IMR-90 (cell line): ENCODE data around the gene CARD14. TPM values are rescaled to one million over a fixed set of nuclear protein-coding genes. Genes with fewer than 3 reads are reported as not detected.

Experiments used
- ATAC-seq: fragments of 200-7000 bp; cut with Tn5 transposase; 2 replicates; pipeline ENCODE4 v1.9.1; 2020; ENCODE audit warnings: low read depth, mild to moderate bottlenecking, moderate library complexity
- BruUV-seq: library from RNA; stranded (reverse); fragments of 400-500 nt; replicated peaks from 2 replicates; lab custom pipeline; 2021; lab: Mats Ljungman, UMichigan
- CTCF ChIA-PET: fragments of 300-600 bp; formaldehyde crosslinking; extraction: SDS; loops from one replicate; lab custom pipeline; 2021; ENCODE audit warnings: antibody characterized with exemption; lab: Yijun Ruan, JAX
- POLR2A ChIA-PET: fragments of 300-600 bp; sonication (Branson Sonifier 250); formaldehyde crosslinking; loops from one replicate; lab custom pipeline; 2022; ENCODE audit warnings: antibody characterized with exemption; ENCODE audit not compliant: unreplicated experiment; lab: Charles Lee
- DNase-seq: peaks from one replicate; pipeline ENCODE4 v3.0.0; 2013
- H2AFZ ChIP-seq: replicated peaks from 2 replicates; pipeline ENCODE3; 2013; ENCODE audit warnings: low read length, mild to moderate bottlenecking; ENCODE audit not compliant: poor library complexity
- H2AK5ac ChIP-seq: 2 replicates; pipeline ENCODE4 v1.6.1; 2013; ENCODE audit warnings: low read depth, low read length, inconsistent platforms
- H2AK9ac ChIP-seq: replicated peaks from 2 replicates; pipeline ENCODE3; 2013; ENCODE audit warnings: mild to moderate bottlenecking, low read depth, low read length, moderate library complexity; ENCODE audit not compliant: poor library complexity
- H2BK120ac ChIP-seq: 2 replicates; pipeline ENCODE4 v1.6.1; 2013; ENCODE audit warnings: low read depth, low read length, inconsistent platforms
- H2BK15ac ChIP-seq: 3 replicates; pipeline ENCODE4 v1.6.1; 2013; ENCODE audit warnings: low read depth, low read length, inconsistent platforms
- H2BK20ac ChIP-seq: 2 replicates; pipeline ENCODE4 v1.6.1; 2013; ENCODE audit warnings: low read depth, mild to moderate bottlenecking, inconsistent platforms, low read length, moderate library complexity
- H2BK5ac ChIP-seq: 2 replicates; pipeline ENCODE4 v1.6.1; 2013; ENCODE audit warnings: mild to moderate bottlenecking, low read depth, low read length, inconsistent platforms; ENCODE audit not compliant: poor library complexity, severe bottlenecking
- H3K14ac ChIP-seq: replicated peaks from 2 replicates; pipeline ENCODE4 v1.6.1; 2013; ENCODE audit warnings: low read depth, low read length, inconsistent platforms
- H3K18ac ChIP-seq: 2 replicates; pipeline ENCODE4 v1.6.1; 2013; ENCODE audit warnings: low read depth, low read length, control low read depth
- H3K23ac ChIP-seq: 2 replicates; pipeline ENCODE4 v1.6.1; 2013; ENCODE audit warnings: low read depth, low read length, inconsistent platforms
- H3K27ac ChIP-seq: 2 replicates; pipeline ENCODE4 v1.5.1; 2013; ENCODE audit warnings: mild to moderate bottlenecking, control low read depth, low read length; ENCODE audit not compliant: insufficient read depth
- H3K27me3 ChIP-seq: 2 replicates; pipeline ENCODE4 v1.6.1; 2013; ENCODE audit warnings: low read length; ENCODE audit not compliant: control insufficient read depth, insufficient read depth
- H3K36me3 ChIP-seq: 2 replicates; pipeline ENCODE4 v1.6.1; 2013; ENCODE audit warnings: low read length, mixed read lengths; ENCODE audit not compliant: control insufficient read depth, insufficient read depth
- H3K4ac ChIP-seq: 2 replicates; pipeline ENCODE4 v1.6.1; 2013; ENCODE audit warnings: low read depth, low read length, inconsistent platforms
- H3K4me1 ChIP-seq: 2 replicates; pipeline ENCODE4 v1.6.1; 2013; ENCODE audit warnings: low read length, mixed read lengths; ENCODE audit not compliant: control insufficient read depth, insufficient read depth
- H3K4me2 ChIP-seq: 2 replicates; pipeline ENCODE4 v1.6.1; 2013; ENCODE audit warnings: low read depth, mild to moderate bottlenecking, control low read depth, low read length, moderate library complexity
- H3K4me3 ChIP-seq: 2 replicates; pipeline ENCODE4 v1.5.1; 2013; ENCODE audit warnings: low read depth, mild to moderate bottlenecking, control low read depth, low read length, moderate library complexity; ENCODE audit not compliant: insufficient read depth
- H3K56ac ChIP-seq: 2 replicates; pipeline ENCODE4 v1.6.1; 2013; ENCODE audit warnings: low read length, inconsistent platforms; ENCODE audit not compliant: insufficient read depth; ENCODE audit errors: extremely low read depth
- H3K79me1 ChIP-seq, 2 experiments: 2 replicates each; pipeline ENCODE4 v1.6.1; 2013; ENCODE audit warnings: low read length in 2 of 2, inconsistent platforms in 1 of 2, low read depth in 1 of 2
- H3K9ac ChIP-seq: 2 replicates; pipeline ENCODE4 v1.6.1; 2013; ENCODE audit warnings: low read depth, low read length, control low read depth
- H3K9me1 ChIP-seq: 2 replicates; pipeline ENCODE4 v1.6.1; 2013; ENCODE audit warnings: low read length, inconsistent platforms; ENCODE audit not compliant: insufficient read depth
- H3K9me3 ChIP-seq: 2 replicates; pipeline ENCODE4 v1.6.1; 2013; ENCODE audit warnings: low read length; ENCODE audit not compliant: control insufficient read depth, insufficient read depth
- H4K20me1 ChIP-seq: 2 replicates; pipeline ENCODE4 v1.6.1; 2013; ENCODE audit warnings: low read length, inconsistent platforms; ENCODE audit not compliant: insufficient read depth
- H4K5ac ChIP-seq: 2 replicates; pipeline ENCODE4 v1.6.1; 2013; ENCODE audit warnings: mild to moderate bottlenecking, low read depth, low read length, control low read depth
- H4K8ac ChIP-seq, 2 experiments: 2 replicates each; pipeline ENCODE4 v1.6.1; 2013; ENCODE audit warnings: low read depth in 2 of 2, low read length in 2 of 2, control low read depth in 1 of 2, inconsistent platforms in 1 of 2
- H4K91ac ChIP-seq: 2 replicates; pipeline ENCODE4 v1.6.1; 2013; ENCODE audit warnings: low read depth, low read length, inconsistent platforms; ENCODE audit not compliant: insufficient read depth
- CEBPB ChIP-seq: IDR thresholded peaks from 2 replicates; pipeline ENCODE4 v1.6.1; 2012; ENCODE audit warnings: low read depth, low read length, improper control_type of control experiment
- CHD1 ChIP-seq: IDR thresholded peaks from 2 replicates; pipeline ENCODE4 v1.6.1; 2012; ENCODE audit warnings: low read depth, low read length, improper control_type of control experiment
- FOS ChIP-seq: fragments of 150-350 bp; IDR thresholded peaks from 2 replicates; pipeline ENCODE4 v1.6.1; 2016; ENCODE audit warnings: low read depth, low read length
- MAZ ChIP-seq: IDR thresholded peaks from 2 replicates; pipeline ENCODE4 v1.6.1; 2012; ENCODE audit warnings: low read depth, mild to moderate bottlenecking, low read length, improper control_type of control experiment, moderate library complexity, borderline replicate concordance
- MXI1 ChIP-seq: IDR thresholded peaks from 2 replicates; pipeline ENCODE4 v1.6.1; 2012; ENCODE audit warnings: low read depth, mild to moderate bottlenecking, low read length, moderate library complexity, borderline replicate concordance
- RCOR1 ChIP-seq: IDR thresholded peaks from 2 replicates; pipeline ENCODE4 v1.6.1; 2012; ENCODE audit warnings: mild to moderate bottlenecking, low read length, improper control_type of control experiment; ENCODE audit not compliant: insufficient replicate concordance
- WGBS, 2 experiments: methylation state at CpG; one replicate each; pipeline versions ENCODE4 v1.1.5 to v1.1.7; 2013; ENCODE audit warnings: missing lambda C conversion rate in 2 of 2; ENCODE audit not compliant: insufficient read length in 1 of 2; ENCODE audit errors: extremely low coverage in 2 of 2; 5-methylcytosine and 5-hydroxymethylcytosine counted together
- dilution Hi-C: fragments of 300-500 bp; cut with HindIII; formaldehyde crosslinking; loops from one replicate; pipeline ENCODE4 v1.14.3; 2018; ENCODE audit warnings: low sequenced_read_pairs; ENCODE audit not compliant: unreplicated experiment
- in situ Hi-C: fragments of 300-500 bp; cut with MboI; formaldehyde crosslinking; loops from 3 replicates; pipeline ENCODE4 v1.14.3; 2019; ENCODE audit warnings: low sequenced_read_pairs, inconsistent platforms, mixed read lengths
- intact Hi-C: fragments of 100-400 bp; cut with micrococcal nuclease; formaldehyde crosslinking; loops from 2 replicates; pipeline ENCODE4 v1.10.0; 2022
- polyA plus RNA-seq, 3 experiments: library from polyadenylated mRNA; depleted of rRNA; stranded (reverse); fragments of >200 nt; gene quantifications; 2 replicates each; pipeline ENCODE4 v1.2.3, GENCODE V29; 2012; ENCODE audit warnings: low replicate concordance in 1 of 3
- total RNA-seq: library from RNA; depleted of rRNA; stranded (reverse); fragments of >200 nt; gene quantifications from 2 replicates; pipeline ENCODE4 v1.2.3, GENCODE V29; 2012

The CARD14 gene
- total and polyA plus RNA-seq, 2 of the 4 experiments (the other 2 are of a cell fraction), result not detected

DNA sequence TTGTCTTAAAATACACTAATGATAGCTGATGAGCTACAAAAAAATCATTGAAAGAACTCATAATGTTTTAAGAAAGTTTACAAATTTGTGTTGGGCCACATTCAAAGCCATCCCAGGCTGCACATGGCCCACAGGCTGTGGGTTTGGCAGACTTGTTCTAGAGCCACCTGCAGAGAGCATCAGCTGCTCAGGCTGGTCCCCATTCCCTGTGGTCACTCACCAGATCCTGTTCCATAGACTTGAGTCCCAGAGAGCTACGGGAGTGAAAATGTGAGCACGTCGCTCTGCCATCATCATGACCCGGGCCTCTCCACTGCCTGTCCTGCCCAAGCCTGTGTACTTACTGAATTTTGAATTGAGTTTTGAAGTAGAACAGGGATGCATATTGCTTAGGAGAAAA lies 57.3 kb downstream of the CARD14 start:
- no peak for ATAC-seq
- peaks cover 1% of the 10 kb centered on the region; the same call in 1 of the 2 replicates for H3K9me3 ChIP-seq
- H3K56ac ChIP-seq, result no peak overlapping the region
- no peak overlapping the region for H4K8ac ChIP-seq
- H2BK15ac ChIP-seq, result no peak overlapping the region
- ChIA-PET CTCF (no interaction called here), POLR2A (no interaction called here)
- H3K9ac ChIP-seq, result no peak overlapping the region
- dilution Hi-C loops (no loop called here), in situ Hi-C loops (no loop called here), intact Hi-C loops (no loop called here)
- H2AK9ac ChIP-seq, result no peak overlapping the region
- no peak overlapping the region for H3K27ac ChIP-seq
- H3K4ac ChIP-seq, result no peak overlapping the region
- no peak for DNase-seq
- H3K14ac ChIP-seq, result no peak overlapping the region
- no peak overlapping the region for H3K4me2 ChIP-seq
- H3K27me3 ChIP-seq, result no peaks in the 10 kb centered on the region
- H4K5ac ChIP-seq, result no peak overlapping the region
- H2BK120ac ChIP-seq, result no peak overlapping the region
- H2AK5ac ChIP-seq, result no peak overlapping the region
- no peak overlapping the region for H2BK5ac ChIP-seq
- no peak overlapping the region for H3K18ac ChIP-seq
- 100% methylated on average over 3 of the region's 4 CpGs; no CpG with 5 or more reads in 1 of the 2 experiments for WGBS, 2 experiments
- H3K23ac ChIP-seq, result no peak overlapping the region
- peaks cover 33% of the 10 kb centered on the region for H3K36me3 ChIP-seq
- H4K20me1 ChIP-seq, result no peaks in the 10 kb centered on the region
- H3K9me1 ChIP-seq, result peaks cover 7% of the 10 kb centered on the region
- no peak overlapping the region for H3K4me3 ChIP-seq
- no peak overlapping the region for H2AFZ ChIP-seq
- H2BK20ac ChIP-seq, result no peak overlapping the region
- BruUV-seq, result no TSS peak
- peaks cover 0 to 18% of the 10 kb centered on the region in 2 experiments; a peak in 2 of 4 replicates for H3K79me1 ChIP-seq
- TF ChIP-seq MAZ (no peak), CEBPB (no peak), CHD1 (no peak), MXI1 (no peak), RCOR1 (no peak), FOS (no peak)
- H3K4me1 ChIP-seq, result no peaks in the 10 kb centered on the region
- H4K91ac ChIP-seq, result no peak overlapping the region
